ENCODE results near the gene CXXC5.

DNA sequence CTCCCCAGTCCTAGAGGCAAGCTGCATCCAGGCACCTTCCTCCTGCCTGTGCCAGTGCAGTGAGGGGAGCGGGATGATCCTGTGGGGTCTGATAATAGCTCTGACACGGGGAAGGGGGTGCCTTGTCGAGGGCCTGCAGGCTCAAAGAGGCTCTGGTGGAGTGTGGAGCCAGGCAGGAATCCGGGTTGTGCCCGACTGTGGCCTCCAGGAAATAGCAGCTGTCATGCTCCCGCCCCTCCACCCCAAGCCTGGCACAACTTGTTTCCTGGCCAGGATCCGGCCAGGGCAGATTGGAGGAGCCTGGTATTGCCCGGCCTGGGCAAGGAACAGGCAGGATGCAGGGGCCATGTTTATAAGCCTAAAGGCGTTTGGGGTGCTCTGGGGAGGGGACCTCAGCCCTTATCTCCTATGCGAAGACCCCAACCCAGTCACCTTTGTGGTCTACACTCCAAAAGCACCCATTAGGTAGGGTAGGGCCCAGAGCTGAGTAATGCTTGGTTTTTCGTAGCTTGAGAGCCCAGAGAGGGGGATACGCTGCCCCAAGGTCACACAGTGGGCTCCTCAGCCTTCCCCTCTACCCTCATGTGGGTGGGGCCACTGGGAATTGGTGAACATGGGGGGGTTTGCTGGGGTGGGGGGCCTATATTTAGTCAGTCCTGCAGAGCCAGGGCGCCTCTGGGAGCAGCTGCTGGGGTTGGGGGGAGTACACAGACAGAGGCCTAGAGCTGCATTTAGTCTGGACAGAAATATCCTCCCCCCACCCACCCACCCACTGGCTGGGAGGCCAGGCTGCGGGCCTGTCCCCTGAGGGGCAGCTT lies 12.2 kb downstream of the CXXC5 start:
- TF ChIP-seq, protein P1, sequence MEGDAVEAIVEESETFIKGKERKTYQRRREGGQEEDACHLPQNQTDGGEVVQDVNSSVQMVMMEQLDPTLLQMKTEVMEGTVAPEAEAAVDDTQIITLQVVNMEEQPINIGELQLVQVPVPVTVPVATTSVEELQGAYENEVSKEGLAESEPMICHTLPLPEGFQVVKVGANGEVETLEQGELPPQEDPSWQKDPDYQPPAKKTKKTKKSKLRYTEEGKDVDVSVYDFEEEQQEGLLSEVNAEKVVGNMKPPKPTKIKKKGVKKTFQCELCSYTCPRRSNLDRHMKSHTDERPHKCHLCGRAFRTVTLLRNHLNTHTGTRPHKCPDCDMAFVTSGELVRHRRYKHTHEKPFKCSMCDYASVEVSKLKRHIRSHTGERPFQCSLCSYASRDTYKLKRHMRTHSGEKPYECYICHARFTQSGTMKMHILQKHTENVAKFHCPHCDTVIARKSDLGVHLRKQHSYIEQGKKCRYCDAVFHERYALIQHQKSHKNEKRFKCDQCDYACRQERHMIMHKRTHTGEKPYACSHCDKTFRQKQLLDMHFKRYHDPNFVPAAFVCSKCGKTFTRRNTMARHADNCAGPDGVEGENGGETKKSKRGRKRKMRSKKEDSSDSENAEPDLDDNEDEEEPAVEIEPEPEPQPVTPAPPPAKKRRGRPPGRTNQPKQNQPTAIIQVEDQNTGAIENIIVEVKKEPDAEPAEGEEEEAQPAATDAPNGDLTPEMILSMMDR (IDR thresholded peaks at IDR 0.05; ENCODE audit: insufficient read depth, low read depth, low read length) = no peak
- no peak for TF ChIP-seq EZH2 (IDR thresholded peaks at IDR 0.05; ENCODE audit: insufficient read depth, low read length)
